Neutrophil (primary cell): Measurements from ENCODE around the gene FBXW12.

Source experiments
- H3K27ac ChIP-seq: fragments of 200-600 bp; sonication (generic); 2 replicates; pipeline ENCODE4 v1.5.1; 2016; ENCODE audit warnings: mild to moderate bottlenecking, moderate library complexity
- H3K27me3 ChIP-seq: fragments of 200-600 bp; sonication (generic); 2 replicates; pipeline ENCODE4 v1.6.0; 2016; ENCODE audit warnings: mild to moderate bottlenecking
- H3K36me3 ChIP-seq: fragments of 200-600 bp; sonication (generic); 2 replicates; pipeline ENCODE4 v1.5.1; 2017
- H3K4me1 ChIP-seq, 2 experiments: fragments of 200-600 bp in 1 of 2; sonication (generic) in 1 of 2; 1 replicate in 1 of 2; 2 replicates in 1 of 2; pipeline versions ENCODE4 v1.5.1 to v1.6.1; 2013 to 2016; ENCODE audit warnings: low read depth in 1 of 2, low read length in 1 of 2, mild to moderate bottlenecking in 1 of 2, moderate library complexity in 1 of 2; ENCODE audit not compliant: control insufficient read depth in 1 of 2, insufficient read depth in 1 of 2
- H3K4me3 ChIP-seq, 2 experiments: fragments of 200-600 bp in 1 of 2; sonication (generic) in 1 of 2; 1 replicate in 1 of 2; 2 replicates in 1 of 2; pipeline ENCODE4 v1.5.1; 2013 to 2016; ENCODE audit warnings: low read depth in 1 of 2, low read length in 1 of 2, mild to moderate bottlenecking in 1 of 2, moderate library complexity in 1 of 2
- H3K9me3 ChIP-seq: fragments of 200-600 bp; sonication (generic); 2 replicates; pipeline ENCODE4 v1.5.1; 2016
- TF ChIP-seq, protein P1 (sequence below): fragments of 200-600 bp; sonication (generic); IDR thresholded peaks from 2 replicates; pipeline ENCODE4 v1.5.1; 2016; ENCODE audit warnings: antibody characterized with exemption

Gene FBXW12

DNA sequence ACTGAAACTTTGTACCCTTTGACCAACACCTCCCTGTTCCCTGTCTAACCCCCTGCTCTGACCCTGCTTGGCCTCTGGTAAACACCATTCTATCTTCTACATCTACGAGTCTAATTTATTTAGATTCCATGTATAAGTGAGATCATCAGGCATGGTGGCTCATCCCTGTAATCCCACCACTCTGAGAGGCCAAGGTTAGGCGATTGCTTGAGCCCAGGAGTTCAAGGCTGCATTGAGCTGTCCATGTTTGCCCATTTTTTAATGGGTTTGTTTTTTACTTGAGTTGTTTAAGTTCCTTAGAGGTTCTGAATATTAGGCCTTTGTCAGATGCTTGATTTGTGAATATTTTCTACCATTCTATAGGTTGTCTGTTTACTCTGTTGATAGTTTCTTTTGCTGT lies 16.9 kb downstream of the FBXW12 start:
- Histone ChIP-seq H3K27me3 (no peaks in the 10 kb centered on the region), H3K4me3 (no peak overlapping the region), H3K36me3 (no peaks in the 10 kb centered on the region), H3K4me1 (no peaks in the 10 kb centered on the region), H3K9me3 (no peaks in the 10 kb centered on the region), H3K27ac (no peak overlapping the region)
- TF ChIP-seq, protein P1, sequence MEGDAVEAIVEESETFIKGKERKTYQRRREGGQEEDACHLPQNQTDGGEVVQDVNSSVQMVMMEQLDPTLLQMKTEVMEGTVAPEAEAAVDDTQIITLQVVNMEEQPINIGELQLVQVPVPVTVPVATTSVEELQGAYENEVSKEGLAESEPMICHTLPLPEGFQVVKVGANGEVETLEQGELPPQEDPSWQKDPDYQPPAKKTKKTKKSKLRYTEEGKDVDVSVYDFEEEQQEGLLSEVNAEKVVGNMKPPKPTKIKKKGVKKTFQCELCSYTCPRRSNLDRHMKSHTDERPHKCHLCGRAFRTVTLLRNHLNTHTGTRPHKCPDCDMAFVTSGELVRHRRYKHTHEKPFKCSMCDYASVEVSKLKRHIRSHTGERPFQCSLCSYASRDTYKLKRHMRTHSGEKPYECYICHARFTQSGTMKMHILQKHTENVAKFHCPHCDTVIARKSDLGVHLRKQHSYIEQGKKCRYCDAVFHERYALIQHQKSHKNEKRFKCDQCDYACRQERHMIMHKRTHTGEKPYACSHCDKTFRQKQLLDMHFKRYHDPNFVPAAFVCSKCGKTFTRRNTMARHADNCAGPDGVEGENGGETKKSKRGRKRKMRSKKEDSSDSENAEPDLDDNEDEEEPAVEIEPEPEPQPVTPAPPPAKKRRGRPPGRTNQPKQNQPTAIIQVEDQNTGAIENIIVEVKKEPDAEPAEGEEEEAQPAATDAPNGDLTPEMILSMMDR: no peak

- no peak overlapping the region for H3K27ac ChIP-seq
- H3K4me3 ChIP-seq: no peak overlapping the region
- H3K4me1 ChIP-seq: peaks cover 31 to 37% of the 10 kb centered on the region in 2 experiments
- H3K36me3 ChIP-seq: no peaks in the 10 kb centered on the region
- H3K27me3 ChIP-seq: no peaks in the 10 kb centered on the region
- TF ChIP-seq, protein P1: no peak
- no peaks in the 10 kb centered on the region for H3K9me3 ChIP-seq
Observed at GRCh38 chr3:48394391-48394790, 22.4 kb downstream of the FBXW12 start.

- Histone ChIP-seq H3K9me3 (no peaks in the 10 kb centered on the region), H3K4me3 (no peak overlapping the region)
- TF ChIP-seq, protein P1: no peak
Observed at GRCh38 chr3:48395714-48396113, 23.7 kb downstream of the FBXW12 start.

GRCh38 chr3:48397767-48398681 lies 26.0 kb downstream of the FBXW12 start:
- TF ChIP-seq, protein P1: no peak
- no peaks in the 10 kb centered on the region for H3K27me3 ChIP-seq
- no peak overlapping the region for H3K4me3 ChIP-seq

More at GRCh38 chr3:48395714-48396113, 23.7 kb downstream of the FBXW12 start:
- Histone ChIP-seq H3K27me3 (no peaks in the 10 kb centered on the region), H3K4me1 (peaks cover 37 to 43% of the 10 kb centered on the region in 2 experiments), H3K36me3 (no peaks in the 10 kb centered on the region), H3K27ac (no peak overlapping the region)

GRCh38 chr3:48398701-48399386 lies 26.8 kb downstream of the FBXW12 start:
- no peaks in the 10 kb centered on the region for H3K36me3 ChIP-seq
- TF ChIP-seq, protein P1: no peak
- H3K4me1 ChIP-seq: peaks cover 37 to 43% of the 10 kb centered on the region in 2 experiments
- H3K27ac ChIP-seq: peak overlapping the region; percentile 66
- no peaks in the 10 kb centered on the region for H3K9me3 ChIP-seq
- H3K27me3 ChIP-seq: no peaks in the 10 kb centered on the region
- no peak overlapping the region for H3K4me3 ChIP-seq

More at GRCh38 chr3:48397767-48398681, 26.0 kb downstream of the FBXW12 start:
- Histone ChIP-seq H3K4me1 (peaks cover 37 to 43% of the 10 kb centered on the region in 2 experiments), H3K36me3 (no peaks in the 10 kb centered on the region), H3K27ac (peak overlapping the region; percentile 66), H3K9me3 (no peaks in the 10 kb centered on the region)
